Pulmonary artery endothelial cell (primary cell): ENCODE results near the gene LPAR1. TPM values are rescaled to one million over a fixed set of nuclear protein-coding genes. Genes with fewer than 3 reads are reported as not detected.

Experiments used
- DNase-seq: peaks from one replicate; pipeline ENCODE4 v3.0.0-alpha.2; 2011; ENCODE audit warnings: low read depth, low spot score
- total RNA-seq: library from RNA; depleted of rRNA; stranded (reverse); fragments of >200 nt; gene quantifications from 2 replicates; pipeline ENCODE4 v1.2.3, GENCODE V29; 2014

LPAR1 gene
- total RNA-seq, 1 donor from 2014 or later = 0.07 TPM

GRCh38 chr9:111037708-111038330 is 451 bp downstream of the LPAR1 start:
- no peak for DNase-seq

- no peak for DNase-seq
These were observed 938 bp downstream of the LPAR1 start for GRCh38 chr9:111037356-111037707.

GRCh38 chr9:111036946-111037345 is 1.3 kb downstream of the LPAR1 start:
- DNase-seq = no peak

GRCh38 chr9:111036429-111036789 is 1.9 kb downstream of the LPAR1 start:
- no peak for DNase-seq

- DNase-seq = no peak
These were observed 2.5 kb downstream of the LPAR1 start for GRCh38 chr9:111035543-111036428.

- DNase-seq = no peak
These were observed 3.3 kb downstream of the LPAR1 start for GRCh38 chr9:111034898-111035539.

GRCh38 chr9:111034170-111034897 is 3.9 kb downstream of the LPAR1 start:
- no peak for DNase-seq

- DNase-seq = no peak
These were observed 7.8 kb downstream of the LPAR1 start for GRCh38 chr9:111030492-111030891.

GRCh38 chr9:111029260-111029659 is 9.0 kb downstream of the LPAR1 start:
- no peak for DNase-seq

GRCh38 chr9:111027798-111028197 is 10.5 kb downstream of the LPAR1 start:
- DNase-seq = no peak

GRCh38 chr9:111023128-111023527 is 15.1 kb downstream of the LPAR1 start:
- no peak for DNase-seq

- DNase-seq = no peak
These were observed 17.7 kb downstream of the LPAR1 start for GRCh38 chr9:111020594-111020993.

GRCh38 chr9:111016426-111017045 is 21.7 kb downstream of the LPAR1 start:
- no peak for DNase-seq

GRCh38 chr9:111016016-111016415 is 22.3 kb downstream of the LPAR1 start:
- no peak for DNase-seq

GRCh38 chr9:111013707-111014106 is 24.6 kb downstream of the LPAR1 start:
- no peak for DNase-seq

- DNase-seq = no peak
These were observed 25.0 kb downstream of the LPAR1 start for GRCh38 chr9:111013250-111013649.

GRCh38 chr9:111008158-111009075 is 29.9 kb downstream of the LPAR1 start:
- DNase-seq = no peak

GRCh38 chr9:111005746-111006470 is 32.4 kb downstream of the LPAR1 start:
- DNase-seq = no peak

GRCh38 chr9:111004936-111005335 is 33.3 kb downstream of the LPAR1 start:
- DNase-seq = no peak

- no peak for DNase-seq
These were observed 35.1 kb downstream of the LPAR1 start for GRCh38 chr9:111003182-111003581.
